ENCODE results near the gene CES1. TPM values are rescaled to one million over a fixed set of nuclear protein-coding genes. Genes with fewer than 3 reads are reported as not detected.
"Not testable (repeated sequence)": the region's sequence is repeated elsewhere in the genome, so short reads cannot be mapped to it uniquely, and the experiment has no call there.

Gene CES1
- total RNA-seq, 1 donor from 2014 or later = 6.1 TPM

GRCh38 chr16:55754056-55754455 lies 78.8 kb downstream of the CES1 start:
- intact Hi-C loops (cut with DNase I) = no loop called here
- H3K36me3 ChIP-seq = no peaks in the 10 kb centered on the region
- no peaks in the 10 kb centered on the region for H3K4me1 ChIP-seq
- H3K27ac ChIP-seq = no peak overlapping the region
- H3K9me3 ChIP-seq = peaks cover 0 to 4% of the 10 kb centered on the region in 2 donors
- TF ChIP-seq CTCF (IDR thresholded peaks at IDR 0.05) = no peak
- no peak for DNase-seq (ENCODE audit: low spot score in 2 of 2)
- H3K27me3 ChIP-seq = no peaks in the 10 kb centered on the region
- no peak overlapping the region for H3K4me3 ChIP-seq

- H3K4me1 ChIP-seq; H3K27me3 ChIP-seq; H3K36me3 ChIP-seq; intact Hi-C loops (cut with DNase I); H3K4me3 ChIP-seq; DNase-seq (ENCODE audit: low spot score in 2 of 2); H3K9me3 ChIP-seq; H3K27ac ChIP-seq: not testable (repeated sequence)
These were observed 79.7 kb downstream of the CES1 start for GRCh38 chr16:55753145-55753631.

Other genes starting within 250 kb of the CES1 start
- not detected for gene SLC6A2, start 177.1 kb downstream of the CES1 start, total RNA-seq
- gene CES5A, start 42.3 kb upstream of the CES1 start, total RNA-seq = not detected